PC-3 (cell line): ENCODE data around the gene CFD. TPM values are rescaled to one million over a fixed set of nuclear protein-coding genes. Genes with fewer than 3 reads are reported as not detected.
A peak's percentile ranks its signal among the peaks of the same experiment; 100 is the strongest.

ENCODE experiments used
- ATAC-seq: fragments of 200-7000 bp; cut with Tn5 transposase; 2 replicates; pipeline ENCODE4 v1.9.1; 2020; ENCODE audit warnings: mild to moderate bottlenecking, moderate library complexity
- BruUV-seq: library from RNA; stranded (reverse); fragments of 400-500 nt; replicated peaks from 2 replicates; lab custom pipeline; 2021; lab: Mats Ljungman, UMichigan
- CTCF ChIA-PET: fragments of 300-600 bp; sonication (Branson Sonifier 250); formaldehyde crosslinking; loops from one replicate; lab custom pipeline; 2022; ENCODE audit warnings: antibody characterized with exemption; lab: Charles Lee
- POLR2A ChIA-PET: fragments of 300-600 bp; sonication (Branson Sonifier 250); formaldehyde crosslinking; loops from one replicate; lab custom pipeline; 2022; ENCODE audit warnings: antibody characterized with exemption; ENCODE audit not compliant: unreplicated experiment; lab: Charles Lee
- DNase-seq: peaks from one replicate; pipeline ENCODE4 v3.0.0-alpha.2; 2015
- H2AFZ ChIP-seq: fragments of 300-600 bp; sonication (generic); 2 replicates; pipeline ENCODE4 v1.6.0; 2016; ENCODE audit warnings: antibody characterized with exemption, low read length
- H3F3A ChIP-seq: fragments of 300-600 bp; sonication (generic); one replicate; pipeline ENCODE4 v1.6.0; 2017; ENCODE audit warnings: antibody characterized with exemption, low read length, control low read depth, mild to moderate bottlenecking; ENCODE audit not compliant: unreplicated experiment
- H3K27ac ChIP-seq: fragments of 300-600 bp; sonication (generic); 2 replicates; pipeline ENCODE4 v1.5.1; 2016; ENCODE audit warnings: mild to moderate bottlenecking, low read length
- H3K27me3 ChIP-seq: fragments of 300-600 bp; sonication (generic); 2 replicates; pipeline ENCODE4 v1.6.1; 2016; ENCODE audit warnings: low read length, mixed read lengths
- H3K36me3 ChIP-seq: fragments of 300-600 bp; sonication (generic); 2 replicates; pipeline ENCODE4 v1.6.1; 2016; ENCODE audit warnings: low read depth, mixed run types, low read length, mixed read lengths
- H3K4me1 ChIP-seq: fragments of 300-600 bp; sonication (generic); 2 replicates; pipeline ENCODE4 v1.5.1; 2016; ENCODE audit warnings: low read length; ENCODE audit not compliant: insufficient read depth
- H3K4me2 ChIP-seq: fragments of 300-600 bp; sonication (generic); 2 replicates; pipeline ENCODE4 v1.6.0; 2016; ENCODE audit warnings: low read length
- H3K4me3 ChIP-seq: fragments of 300-600 bp; sonication (generic); 2 replicates; pipeline ENCODE4 v1.5.1; 2016; ENCODE audit warnings: mild to moderate bottlenecking, low read length, mixed read lengths
- H3K79me2 ChIP-seq: fragments of 300-600 bp; sonication (generic); 2 replicates; pipeline ENCODE4 v1.6.1; 2017; ENCODE audit warnings: low read length, mixed read lengths
- H3K9ac ChIP-seq: fragments of 300-600 bp; sonication (generic); 2 replicates; pipeline ENCODE4 v1.6.0; 2016; ENCODE audit warnings: mild to moderate bottlenecking, low read length
- H3K9me2 ChIP-seq: fragments of 300-600 bp; sonication (generic); replicated peaks from 2 replicates; pipeline ENCODE4 v1.6.1; 2016; ENCODE audit warnings: mixed run types, low read length, mixed read lengths
- H3K9me3 ChIP-seq: fragments of 300-600 bp; sonication (generic); 2 replicates; pipeline ENCODE4 v1.6.1; 2016; ENCODE audit warnings: low read length, mixed read lengths
- H4K20me1 ChIP-seq: fragments of 300-600 bp; sonication (generic); 2 replicates; pipeline ENCODE4 v1.6.1; 2016; ENCODE audit warnings: low read length, mixed read lengths
- EZH2 ChIP-seq: fragments of 300-600 bp; sonication (generic); IDR thresholded peaks from one replicate; pipeline ENCODE4 v1.6.1; 2017; ENCODE audit warnings: antibody characterized with exemption, mild to moderate bottlenecking, low read length; ENCODE audit not compliant: unreplicated experiment
- EZH2phosphoT487 ChIP-seq: fragments of 300-600 bp; sonication (generic); IDR thresholded peaks from 2 replicates; pipeline ENCODE4 v1.6.1; 2018; ENCODE audit warnings: mild to moderate bottlenecking, antibody characterized with exemption, low read length, borderline replicate concordance
- intact Hi-C: fragments of 100-400 bp; cut with micrococcal nuclease; formaldehyde crosslinking; loops from 2 replicates; pipeline ENCODE4 v1.9.0; 2023
- total RNA-seq: library from RNA; depleted of rRNA; stranded (reverse); fragments of >200 nt; gene quantifications from 2 replicates; pipeline ENCODE4 v1.2.3, GENCODE V29; 2014
- TF ChIP-seq, protein P1 (sequence below): fragments of 300-600 bp; sonication (generic); conservative IDR thresholded peaks from 2 replicates; pipeline ENCODE4 v1.5.1; 2017; ENCODE audit warnings: antibody characterized with exemption, low read depth, mild to moderate bottlenecking, low read length

CFD gene
- total RNA-seq, 1 experiment from 2014 or later: 22.4 TPM

DNA sequence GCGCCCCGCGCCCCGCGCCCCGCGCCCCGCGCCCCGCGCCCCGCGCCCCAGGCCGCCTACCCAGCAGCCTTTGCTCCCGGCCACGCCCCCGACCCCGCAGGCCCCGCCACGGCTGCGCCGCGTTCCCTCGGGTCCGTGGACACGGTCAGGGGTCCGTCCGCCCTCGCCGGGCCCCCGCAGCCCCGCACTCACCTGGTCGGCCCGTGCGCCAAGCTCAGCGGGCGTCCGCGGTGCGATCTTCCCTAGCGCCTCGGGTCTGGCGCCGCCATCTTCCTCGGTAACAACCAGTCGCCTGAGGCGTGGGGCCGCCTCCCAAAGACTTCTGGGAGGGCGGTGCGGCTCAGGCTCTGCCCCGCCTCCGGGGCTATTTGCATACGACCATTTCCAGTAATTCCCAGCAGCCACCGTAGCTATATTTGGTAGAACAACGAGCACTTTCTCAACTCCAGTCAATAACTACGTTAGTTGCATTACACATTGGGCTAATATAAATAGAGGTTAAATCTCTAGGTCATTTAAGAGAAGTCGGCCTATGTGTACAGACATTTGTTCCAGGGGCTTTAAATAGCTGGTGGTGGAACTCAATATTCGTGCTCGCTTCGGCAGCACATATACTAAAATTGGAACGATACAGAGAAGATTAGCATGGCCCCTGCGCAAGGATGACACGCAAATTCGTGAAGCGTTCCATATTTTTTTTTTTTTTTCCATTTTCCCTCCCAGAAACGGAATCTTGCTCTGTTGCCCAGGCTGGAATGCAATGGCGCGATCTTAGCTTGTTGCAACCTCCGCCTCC lies 33.6 kb downstream of the CFD start, which contains the start of the genes MED16 and RNU6-9:
TSS of gene MED16 (minus strand) at position 294 of the 796 bp plus-strand sequence. CDS start 2,056 bp downstream, outside the sequence.
TSS of gene RNU6-9 (plus strand) at position 591 of the 796 bp plus-strand sequence.
- H3K4me2 ChIP-seq: peak within 1 kb of the TSS; percentile 86
- H2AFZ ChIP-seq: peak within 1 kb of the TSS; percentile 81
- H3K9me3 ChIP-seq: no peaks in the 10 kb centered on the region
- H3K79me2 ChIP-seq: peaks cover 15% of the 10 kb centered on the region
- H3K9me2 ChIP-seq: no peaks in the 10 kb centered on the region
- POLR2A ChIA-PET: no interaction called here
- no peaks in the 10 kb centered on the region for H3K27me3 ChIP-seq
- peak within 1 kb of the TSS; percentile 93 for H3K9ac ChIP-seq
- DNase-seq (peak; percentile 91), ATAC-seq (peak; percentile 90)
- H3K4me3 ChIP-seq: peak within 1 kb of the TSS; percentile 84
- TSS peak; percentile 100 for BruUV-seq
- H3K4me1 ChIP-seq: no peaks in the 10 kb centered on the region
- peaks cover 3% of the 10 kb centered on the region for H3F3A ChIP-seq
- TF ChIP-seq EZH2 (no peak), EZH2phosphoT487 (no peak)
- TF ChIP-seq, protein P1, sequence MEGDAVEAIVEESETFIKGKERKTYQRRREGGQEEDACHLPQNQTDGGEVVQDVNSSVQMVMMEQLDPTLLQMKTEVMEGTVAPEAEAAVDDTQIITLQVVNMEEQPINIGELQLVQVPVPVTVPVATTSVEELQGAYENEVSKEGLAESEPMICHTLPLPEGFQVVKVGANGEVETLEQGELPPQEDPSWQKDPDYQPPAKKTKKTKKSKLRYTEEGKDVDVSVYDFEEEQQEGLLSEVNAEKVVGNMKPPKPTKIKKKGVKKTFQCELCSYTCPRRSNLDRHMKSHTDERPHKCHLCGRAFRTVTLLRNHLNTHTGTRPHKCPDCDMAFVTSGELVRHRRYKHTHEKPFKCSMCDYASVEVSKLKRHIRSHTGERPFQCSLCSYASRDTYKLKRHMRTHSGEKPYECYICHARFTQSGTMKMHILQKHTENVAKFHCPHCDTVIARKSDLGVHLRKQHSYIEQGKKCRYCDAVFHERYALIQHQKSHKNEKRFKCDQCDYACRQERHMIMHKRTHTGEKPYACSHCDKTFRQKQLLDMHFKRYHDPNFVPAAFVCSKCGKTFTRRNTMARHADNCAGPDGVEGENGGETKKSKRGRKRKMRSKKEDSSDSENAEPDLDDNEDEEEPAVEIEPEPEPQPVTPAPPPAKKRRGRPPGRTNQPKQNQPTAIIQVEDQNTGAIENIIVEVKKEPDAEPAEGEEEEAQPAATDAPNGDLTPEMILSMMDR: no peak
- intact Hi-C loops: no loop called here
- H3K27ac ChIP-seq: peak within 1 kb of the TSS; percentile 69
- CTCF ChIA-PET: no interaction called here
- H4K20me1 ChIP-seq: no peaks in the 10 kb centered on the region
- no peaks in the 10 kb centered on the region for H3K36me3 ChIP-seq

DNA sequence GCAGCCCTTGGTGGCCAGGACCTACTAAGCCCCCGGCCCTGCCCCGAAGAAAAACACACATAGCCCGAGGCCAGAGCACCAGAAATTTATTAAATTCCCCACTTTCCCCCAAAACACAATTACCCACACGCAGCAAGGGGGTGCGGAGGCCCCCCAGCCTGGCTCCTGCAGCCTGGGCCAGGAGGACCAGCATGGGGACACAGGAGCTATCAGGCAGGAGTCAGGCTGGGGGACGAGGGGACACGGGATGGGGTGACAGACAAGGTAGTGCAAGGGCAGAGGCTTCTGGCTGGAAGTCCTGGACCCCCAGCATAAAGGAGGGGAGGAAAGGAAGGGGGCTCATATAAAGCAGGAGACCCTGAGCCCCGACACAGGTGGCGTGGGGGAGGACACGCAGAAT lies 37.0 kb downstream of the CFD start:
- H3F3A ChIP-seq: peaks cover 3% of the 10 kb centered on the region
- H3K27me3 ChIP-seq: no peaks in the 10 kb centered on the region
- ChIA-PET CTCF (no interaction called here), POLR2A (no interaction called here)
- no peaks in the 10 kb centered on the region for H3K4me1 ChIP-seq
- DNase-seq (no peak), ATAC-seq (no peak)
- no peak overlapping the region for H3K4me3 ChIP-seq
- no peaks in the 10 kb centered on the region for H4K20me1 ChIP-seq
- BruUV-seq: no TSS peak
- H2AFZ ChIP-seq: no peak overlapping the region
- TF ChIP-seq, protein P1: no peak
- TF ChIP-seq EZH2phosphoT487: no peak
- TF ChIP-seq EZH2: no peak
- H3K9ac ChIP-seq: no peak overlapping the region
- peaks cover 9% of the 10 kb centered on the region for H3K79me2 ChIP-seq
- intact Hi-C loops: no loop called here
- no peaks in the 10 kb centered on the region for H3K9me3 ChIP-seq
- H3K9me2 ChIP-seq: no peaks in the 10 kb centered on the region
- no peaks in the 10 kb centered on the region for H3K36me3 ChIP-seq
- no peak overlapping the region for H3K4me2 ChIP-seq
- no peak overlapping the region for H3K27ac ChIP-seq

DNA sequence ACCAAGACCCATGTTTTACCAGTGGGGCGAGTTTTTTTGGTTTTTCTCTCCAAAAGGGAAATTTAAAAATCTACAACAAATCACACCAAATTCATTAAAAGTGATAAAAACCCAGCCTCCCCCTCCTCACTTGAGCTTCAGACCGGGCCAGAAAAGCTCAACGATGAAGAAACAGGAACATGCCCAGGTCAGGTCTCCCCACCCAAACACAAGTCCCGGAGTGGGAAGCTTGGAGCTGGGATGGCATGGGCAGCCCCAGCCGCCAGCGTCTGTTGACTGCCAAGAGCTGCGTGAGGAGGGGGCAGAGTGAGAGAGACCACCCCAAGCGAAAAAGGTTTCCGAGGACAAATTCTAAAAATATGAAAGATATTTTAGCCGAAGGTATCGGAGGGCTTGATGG lies 37.5 kb downstream of the CFD start:
- Histone ChIP-seq H4K20me1 (no peaks in the 10 kb centered on the region), H3K36me3 (no peaks in the 10 kb centered on the region), H3F3A (peaks cover 3% of the 10 kb centered on the region), H3K9ac (no peak overlapping the region), H2AFZ (no peak overlapping the region), H3K9me3 (no peaks in the 10 kb centered on the region), H3K4me3 (no peak overlapping the region), H3K27me3 (no peaks in the 10 kb centered on the region), H3K4me1 (no peaks in the 10 kb centered on the region), H3K79me2 (peaks cover 6% of the 10 kb centered on the region), H3K4me2 (no peak overlapping the region), H3K9me2 (no peaks in the 10 kb centered on the region), H3K27ac (no peak overlapping the region)
- no TSS peak for BruUV-seq
- DNase-seq: no peak
- intact Hi-C loops: no loop called here
- ChIA-PET CTCF (no interaction called here), POLR2A (no interaction called here)
- TF ChIP-seq, protein P1: no peak
- TF ChIP-seq EZH2phosphoT487 (no peak), EZH2 (no peak)
- ATAC-seq: no peak
